Bronchial epithelial cell (primary cell): ENCODE results near the gene CAMSAP2. TPM values are rescaled to one million over a fixed set of nuclear protein-coding genes. Genes with fewer than 3 reads are reported as not detected.

ENCODE experiments used
- DNase-seq: peaks from one replicate; pipeline ENCODE4 v3.0.0-alpha.2; 2010; ENCODE audit warnings: low read depth
- FAIRE-seq: peaks from 2 replicates; lab custom pipeline; 2011; peaks lifted over from hg19 to GRCh38; lab: Jason Lieb, UNC
- H3K27me3 ChIP-seq: 2 replicates; pipeline ENCODE4 v1.5.1; 2011; ENCODE audit warnings: low read length; ENCODE audit not compliant: control insufficient read depth, insufficient read depth
- H3K36me3 ChIP-seq: 2 replicates; pipeline ENCODE4 v1.5.1; 2011; ENCODE audit warnings: low read length; ENCODE audit not compliant: control insufficient read depth, insufficient read depth
- H3K4me3 ChIP-seq: 2 replicates; pipeline ENCODE4 v1.5.1; 2011; ENCODE audit warnings: mild to moderate bottlenecking, low read depth, low read length, control low read depth
- CTCF ChIP-seq: IDR thresholded peaks from 2 replicates; pipeline ENCODE4 v1.5.1; 2011; ENCODE audit warnings: mild to moderate bottlenecking, moderate library complexity, low read length, control low read depth, inconsistent platforms; ENCODE audit not compliant: insufficient read depth, severe bottlenecking
- total RNA-seq: library from RNA; depleted of rRNA; stranded (reverse); fragments of >200 nt; gene quantifications from 2 replicates; pipeline ENCODE4 v1.2.1, GENCODE V29; 2014

CAMSAP2 gene
- total RNA-seq, 1 donor from 2014 or later = 75.0 TPM

- no peak for DNase-seq
- no peaks in the 10 kb centered on the region for H3K27me3 ChIP-seq
- H3K36me3 ChIP-seq = no peaks in the 10 kb centered on the region
- H3K4me3 ChIP-seq = peak overlapping the region; percentile 49
- TF ChIP-seq CTCF = peak; percentile 54
- FAIRE-seq = no peak
Measured at GRCh38 chr1:200890818-200891773, 152.4 kb downstream of the CAMSAP2 start.

- H3K27me3 ChIP-seq = no peaks in the 10 kb centered on the region
- no peaks in the 10 kb centered on the region for H3K36me3 ChIP-seq
- no peak for TF ChIP-seq CTCF
- peak overlapping the region; percentile 49 for H3K4me3 ChIP-seq
- DNase-seq (no peak), FAIRE-seq (no peak)
Measured at GRCh38 chr1:200891774-200892157, 153.1 kb downstream of the CAMSAP2 start.

GRCh38 chr1:200892546-200892945, 153.9 kb downstream of the CAMSAP2 start:
- Histone ChIP-seq H3K27me3 (no peaks in the 10 kb centered on the region), H3K36me3 (peaks cover 4% of the 10 kb centered on the region), H3K4me3 (no peak overlapping the region)
- DNase-seq (no peak), FAIRE-seq (no peak)
- TF ChIP-seq CTCF = no peak

GRCh38 chr1:200892958-200893357, 154.3 kb downstream of the CAMSAP2 start:
- H3K27me3 ChIP-seq = no peaks in the 10 kb centered on the region
- no peak overlapping the region for H3K4me3 ChIP-seq
- no peak for FAIRE-seq
- DNase-seq = no peak
- no peak for TF ChIP-seq CTCF
- H3K36me3 ChIP-seq = peaks cover 7% of the 10 kb centered on the region

- peaks cover 12% of the 10 kb centered on the region for H3K36me3 ChIP-seq
- TF ChIP-seq CTCF = no peak
- FAIRE-seq = no peak
- no peak overlapping the region for H3K4me3 ChIP-seq
- H3K27me3 ChIP-seq = no peaks in the 10 kb centered on the region
- no peak for DNase-seq
Measured at GRCh38 chr1:200893411-200893901, 154.8 kb downstream of the CAMSAP2 start.
